Measurements from ENCODE around the gene CASP14.
"Not testable (repeated sequence)": the region's sequence is repeated elsewhere in the genome, so short reads cannot be mapped to it uniquely, and the experiment has no call there.

The CASP14 gene

GRCh38 chr19:15062036-15062435 lies 12.8 kb downstream of the CASP14 start:
- Histone ChIP-seq H3K4me3 (ENCODE audit: low read length in 2 of 2) (no peak overlapping the region), H2BK15ac (ENCODE audit: low read length) (no peak overlapping the region), H2BK120ac (ENCODE audit: low read depth, low read length) (no peak overlapping the region), H3K23ac (ENCODE audit: low read depth, low read length, poor library complexity) (no peak overlapping the region), H3K27me3 (ENCODE audit: control insufficient read depth in 3 of 3, insufficient read depth in 3 of 3, low read depth in 1 of 3, low read length in 3 of 3) (peaks cover 0 to 16% (median 0%) of the 10 kb centered on the region in 3 experiments), H4K91ac (ENCODE audit: low read depth, low read length, poor library complexity) (no peak overlapping the region), H3K14ac (ENCODE audit: low read length) (no peak overlapping the region), H3K4me1 (ENCODE audit: control insufficient read depth in 2 of 2, insufficient read depth in 1 of 2, low read depth in 1 of 2, low read length in 2 of 2) (no peaks in the 10 kb centered on the region), H3K79me1 (ENCODE audit: low read depth, low read length) (no peaks in the 10 kb centered on the region), H3K18ac (ENCODE audit: low read length) (no peak overlapping the region), H2BK12ac (ENCODE audit: low read length) (no peak overlapping the region), H3K36me3 (replicated peaks in 1 of 2; ENCODE audit: control insufficient read depth in 2 of 2, insufficient read depth in 2 of 2, low read length in 2 of 2) (no peaks in the 10 kb centered on the region), H3K4ac (ENCODE audit: low read length) (no peak overlapping the region), H3K9me3 (replicated peaks in 1 of 2; ENCODE audit: control insufficient read depth in 2 of 2, insufficient read depth in 1 of 2, low read depth in 1 of 2, low read length in 2 of 2) (peaks cover 0 to 5% of the 10 kb centered on the region in 2 donors), H2AK5ac (ENCODE audit: low read depth, low read length) (no peak overlapping the region), H3K4me2 (ENCODE audit: insufficient read depth, low read length, poor library complexity, severe bottlenecking) (no peak overlapping the region), H3K27ac (replicated peaks; ENCODE audit: low read length) (no peak overlapping the region), H4K8ac (ENCODE audit: low read depth, low read length) (no peak overlapping the region), H2AFZ (ENCODE audit: low read length) (no peak overlapping the region), H2BK5ac (ENCODE audit: low read length) (no peak overlapping the region), H3K9ac (ENCODE audit: low read depth, low read length, poor library complexity) (no peak overlapping the region)
- WGBS, 2 donors (ENCODE audit: extremely low coverage in 2 of 2, insufficient read length in 2 of 2, insufficient replicate concordance in 1 of 2), result no CpG with 5 or more reads among the region's 12 CpGs
- no peak for DNase-seq (ENCODE audit: low spot score)

GRCh38 chr19:15070386-15070785 lies 21.1 kb downstream of the CASP14 start:
- WGBS, 2 donors (ENCODE audit: extremely low coverage in 2 of 2, insufficient read length in 2 of 2, insufficient replicate concordance in 1 of 2), result no CpG with 5 or more reads among the region's 4 CpGs
- not testable (repeated sequence) for H3K9ac ChIP-seq (ENCODE audit: low read depth, low read length, poor library complexity); H2BK15ac ChIP-seq (ENCODE audit: low read length); H3K27ac ChIP-seq (replicated peaks; ENCODE audit: low read length); H3K4me2 ChIP-seq (ENCODE audit: insufficient read depth, low read length, poor library complexity, severe bottlenecking); DNase-seq (ENCODE audit: low spot score); H3K9me3 ChIP-seq (replicated peaks in 1 of 2; ENCODE audit: control insufficient read depth in 2 of 2, insufficient read depth in 1 of 2, low read depth in 1 of 2, low read length in 2 of 2); H3K14ac ChIP-seq (ENCODE audit: low read length); H3K18ac ChIP-seq (ENCODE audit: low read length); H2BK12ac ChIP-seq (ENCODE audit: low read length); H2AK5ac ChIP-seq (ENCODE audit: low read depth, low read length); H3K36me3 ChIP-seq (replicated peaks in 1 of 2; ENCODE audit: control insufficient read depth in 2 of 2, insufficient read depth in 2 of 2, low read length in 2 of 2); H3K4me3 ChIP-seq (ENCODE audit: low read length in 2 of 2); H4K8ac ChIP-seq (ENCODE audit: low read depth, low read length); H3K79me1 ChIP-seq (ENCODE audit: low read depth, low read length); H2BK120ac ChIP-seq (ENCODE audit: low read depth, low read length); H3K4me1 ChIP-seq (ENCODE audit: control insufficient read depth in 2 of 2, insufficient read depth in 1 of 2, low read depth in 1 of 2, low read length in 2 of 2); H3K23ac ChIP-seq (ENCODE audit: low read depth, low read length, poor library complexity); H2AFZ ChIP-seq (ENCODE audit: low read length); H2BK5ac ChIP-seq (ENCODE audit: low read length); H3K4ac ChIP-seq (ENCODE audit: low read length); H4K91ac ChIP-seq (ENCODE audit: low read depth, low read length, poor library complexity)
- H3K27me3 ChIP-seq (ENCODE audit: control insufficient read depth in 3 of 3, insufficient read depth in 3 of 3, low read depth in 1 of 3, low read length in 3 of 3), result peaks cover 0 to 16% (median 0%) of the 10 kb centered on the region in 3 experiments

- Histone ChIP-seq H3K4me2 (ENCODE audit: insufficient read depth, low read length, poor library complexity, severe bottlenecking) (no peak overlapping the region), H2BK120ac (ENCODE audit: low read depth, low read length) (no peak overlapping the region), H3K4me1 (ENCODE audit: control insufficient read depth in 2 of 2, insufficient read depth in 1 of 2, low read depth in 1 of 2, low read length in 2 of 2) (no peaks in the 10 kb centered on the region), H2BK5ac (ENCODE audit: low read length) (no peak overlapping the region), H3K79me1 (ENCODE audit: low read depth, low read length) (no peaks in the 10 kb centered on the region), H3K4ac (ENCODE audit: low read length) (no peak overlapping the region), H3K36me3 (replicated peaks in 1 of 2; ENCODE audit: control insufficient read depth in 2 of 2, insufficient read depth in 2 of 2, low read length in 2 of 2) (no peaks in the 10 kb centered on the region), H3K27ac (replicated peaks; ENCODE audit: low read length) (no peak overlapping the region), H3K23ac (ENCODE audit: low read depth, low read length, poor library complexity) (no peak overlapping the region), H3K9ac (ENCODE audit: low read depth, low read length, poor library complexity) (no peak overlapping the region), H3K18ac (ENCODE audit: low read length) (no peak overlapping the region), H3K14ac (ENCODE audit: low read length) (no peak overlapping the region), H4K91ac (ENCODE audit: low read depth, low read length, poor library complexity) (no peak overlapping the region), H4K8ac (ENCODE audit: low read depth, low read length) (no peak overlapping the region), H3K4me3 (ENCODE audit: low read length in 2 of 2) (no peak overlapping the region), H3K27me3 (ENCODE audit: control insufficient read depth in 3 of 3, insufficient read depth in 3 of 3, low read depth in 1 of 3, low read length in 3 of 3) (peaks cover 0 to 4% (median 0%) of the 10 kb centered on the region in 3 experiments), H3K9me3 (replicated peaks in 1 of 2; ENCODE audit: control insufficient read depth in 2 of 2, insufficient read depth in 1 of 2, low read depth in 1 of 2, low read length in 2 of 2) (no peaks in the 10 kb centered on the region), H2BK12ac (ENCODE audit: low read length) (no peak overlapping the region), H2AFZ (ENCODE audit: low read length) (no peak overlapping the region), H2BK15ac (ENCODE audit: low read length) (no peak overlapping the region), H2AK5ac (ENCODE audit: low read depth, low read length) (no peak overlapping the region)
- no CpG with 5 or more reads among the region's 23 CpGs for WGBS, 2 donors (ENCODE audit: extremely low coverage in 2 of 2, insufficient read length in 2 of 2, insufficient replicate concordance in 1 of 2)
- no peak for DNase-seq (ENCODE audit: low spot score)
These were observed 23.8 kb downstream of the CASP14 start for GRCh38 chr19:15072930-15073647.

GRCh38 chr19:15074371-15074770 lies 25.1 kb downstream of the CASP14 start:
- H2AK5ac ChIP-seq (ENCODE audit: low read depth, low read length), result no peak overlapping the region
- no peak overlapping the region for H3K4me3 ChIP-seq (ENCODE audit: low read length in 2 of 2)
- no peaks in the 10 kb centered on the region for H3K4me1 ChIP-seq (ENCODE audit: control insufficient read depth in 2 of 2, insufficient read depth in 1 of 2, low read depth in 1 of 2, low read length in 2 of 2)
- no peak overlapping the region for H2BK15ac ChIP-seq (ENCODE audit: low read length)
- H4K91ac ChIP-seq (ENCODE audit: low read depth, low read length, poor library complexity), result no peak overlapping the region
- peaks cover 0 to 2% (median 0%) of the 10 kb centered on the region in 3 experiments for H3K27me3 ChIP-seq (ENCODE audit: control insufficient read depth in 3 of 3, insufficient read depth in 3 of 3, low read depth in 1 of 3, low read length in 3 of 3)
- no peaks in the 10 kb centered on the region for H3K79me1 ChIP-seq (ENCODE audit: low read depth, low read length)
- no peak overlapping the region for H2BK12ac ChIP-seq (ENCODE audit: low read length)
- H3K4me2 ChIP-seq (ENCODE audit: insufficient read depth, low read length, poor library complexity, severe bottlenecking), result no peak overlapping the region
- no peak overlapping the region for H3K18ac ChIP-seq (ENCODE audit: low read length)
- H2AFZ ChIP-seq (ENCODE audit: low read length), result no peak overlapping the region
- H3K9ac ChIP-seq (ENCODE audit: low read depth, low read length, poor library complexity), result no peak overlapping the region
- no CpG with 5 or more reads among the region's 2 CpGs for WGBS, 2 donors (ENCODE audit: extremely low coverage in 2 of 2, insufficient read length in 2 of 2, insufficient replicate concordance in 1 of 2)
- H3K14ac ChIP-seq (ENCODE audit: low read length), result no peak overlapping the region
- no peak overlapping the region for H2BK5ac ChIP-seq (ENCODE audit: low read length)
- H2BK120ac ChIP-seq (ENCODE audit: low read depth, low read length), result no peak overlapping the region
- DNase-seq (ENCODE audit: low spot score), result no peak
- no peak overlapping the region for H4K8ac ChIP-seq (ENCODE audit: low read depth, low read length)
- no peak overlapping the region for H3K23ac ChIP-seq (ENCODE audit: low read depth, low read length, poor library complexity)
- no peaks in the 10 kb centered on the region for H3K9me3 ChIP-seq (replicated peaks in 1 of 2; ENCODE audit: control insufficient read depth in 2 of 2, insufficient read depth in 1 of 2, low read depth in 1 of 2, low read length in 2 of 2)
- no peak overlapping the region for H3K27ac ChIP-seq (replicated peaks; ENCODE audit: low read length)
- H3K4ac ChIP-seq (ENCODE audit: low read length), result no peak overlapping the region
- H3K36me3 ChIP-seq (replicated peaks in 1 of 2; ENCODE audit: control insufficient read depth in 2 of 2, insufficient read depth in 2 of 2, low read length in 2 of 2), result no peaks in the 10 kb centered on the region

Data from neuronal stem cell (in vitro differentiated cells).